GM18907 (cell line): ENCODE results near the gene AFP.

Source experiments
- ATAC-seq: cut with Tn5 transposase; IDR thresholded peaks from one replicate; pipeline ENCODE4 v1.9.1; 2021; ENCODE audit warnings: mild to moderate bottlenecking, moderate library complexity; ENCODE audit not compliant: unreplicated experiment

The AFP gene

DNA sequence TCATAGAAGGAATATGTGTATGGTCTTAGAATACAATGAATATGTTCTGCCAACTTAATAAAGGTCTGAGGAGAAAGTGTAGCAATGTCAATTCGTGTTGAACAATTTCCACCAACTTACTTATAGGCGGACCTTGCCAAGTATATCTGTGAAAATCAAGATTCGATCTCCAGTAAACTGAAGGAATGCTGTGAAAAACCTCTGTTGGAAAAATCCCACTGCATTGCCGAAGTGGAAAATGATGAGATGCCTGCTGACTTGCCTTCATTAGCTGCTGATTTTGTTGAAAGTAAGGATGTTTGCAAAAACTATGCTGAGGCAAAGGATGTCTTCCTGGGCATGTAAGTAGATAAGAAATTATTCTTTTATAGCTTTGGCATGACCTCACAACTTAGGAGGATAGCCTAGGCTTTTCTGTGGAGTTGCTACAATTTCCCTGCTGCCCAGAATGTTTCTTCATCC, 22.7 kb upstream of the AFP start:
- no peak for ATAC-seq

DNA sequence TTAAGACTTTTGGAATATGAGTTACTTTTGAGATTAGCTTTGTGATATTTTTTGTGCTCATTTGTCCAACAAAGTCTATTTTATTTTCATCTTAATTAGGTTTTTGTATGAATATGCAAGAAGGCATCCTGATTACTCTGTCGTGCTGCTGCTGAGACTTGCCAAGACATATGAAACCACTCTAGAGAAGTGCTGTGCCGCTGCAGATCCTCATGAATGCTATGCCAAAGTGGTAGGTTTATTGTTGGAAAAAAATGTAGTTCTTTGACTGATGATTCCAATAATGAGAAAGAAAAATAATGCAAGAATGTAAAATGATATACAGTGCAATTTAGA, 21.1 kb upstream of the AFP start:
- no peak for ATAC-seq

DNA sequence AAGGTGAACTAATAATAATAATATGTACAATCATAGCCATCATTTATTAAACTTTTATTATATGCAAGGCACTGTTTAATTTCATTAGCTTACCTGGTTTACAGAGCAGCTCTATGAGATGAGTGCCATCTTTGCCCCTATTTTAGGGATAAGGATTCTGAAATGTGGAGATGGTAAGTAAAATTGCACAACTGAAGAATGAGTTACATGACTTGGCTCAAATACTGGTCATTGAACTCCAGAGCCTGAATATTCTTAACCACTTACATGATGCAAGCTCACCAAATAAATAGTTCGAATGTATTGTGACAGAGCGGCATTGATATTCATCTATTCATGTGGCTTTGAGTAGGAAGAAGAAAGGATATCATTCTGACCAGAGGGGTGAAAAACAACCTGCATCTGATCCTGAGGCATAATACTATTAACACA, 20.2 kb upstream of the AFP start:
- ATAC-seq: no peak

DNA sequence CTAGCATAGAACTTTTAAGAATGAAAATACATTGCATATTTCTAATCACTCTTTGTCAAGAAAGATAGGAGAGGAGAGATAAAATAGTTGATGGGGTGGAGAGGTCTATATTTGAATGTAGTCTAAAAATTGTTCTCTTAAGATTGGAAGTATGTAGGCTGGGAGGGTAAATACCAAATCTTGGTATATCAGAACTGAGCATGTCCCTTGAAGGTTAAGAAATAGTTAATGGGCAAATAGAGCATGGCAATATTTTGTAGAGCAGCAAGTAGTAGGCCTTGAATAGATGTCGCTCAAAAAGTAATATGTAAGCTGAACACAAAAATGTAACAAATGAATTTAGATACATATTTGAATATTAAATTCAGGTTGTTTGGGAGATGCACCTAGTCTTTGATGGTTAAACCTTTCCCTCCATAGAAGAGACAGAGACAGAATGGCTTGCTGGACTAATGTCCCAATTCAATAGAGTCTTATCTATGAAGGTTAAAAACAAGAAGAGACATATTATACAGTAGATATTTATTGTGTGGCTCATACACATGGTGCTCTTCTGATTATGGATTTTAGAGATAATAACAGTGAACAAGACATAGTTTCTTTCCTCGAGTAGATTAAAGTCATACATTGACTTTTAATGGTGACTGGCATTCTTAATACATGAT, 19.5 kb upstream of the AFP start:
- no peak for ATAC-seq

DNA sequence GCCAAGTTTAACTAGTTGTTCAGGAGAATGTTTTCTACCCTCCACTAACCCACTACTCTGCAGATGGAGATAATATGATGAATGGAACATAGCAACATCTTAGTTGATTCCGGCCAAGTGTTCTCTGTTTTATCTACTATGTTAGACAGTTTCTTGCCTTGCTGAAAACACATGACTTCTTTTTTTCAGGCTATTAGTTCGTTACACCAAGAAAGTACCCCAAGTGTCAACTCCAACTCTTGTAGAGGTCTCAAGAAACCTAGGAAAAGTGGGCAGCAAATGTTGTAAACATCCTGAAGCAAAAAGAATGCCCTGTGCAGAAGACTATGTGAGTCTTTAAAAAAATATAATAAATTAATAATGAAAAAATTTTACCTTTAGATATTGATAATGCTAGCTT, 18.7 kb upstream of the AFP start:
- ATAC-seq: no peak

DNA sequence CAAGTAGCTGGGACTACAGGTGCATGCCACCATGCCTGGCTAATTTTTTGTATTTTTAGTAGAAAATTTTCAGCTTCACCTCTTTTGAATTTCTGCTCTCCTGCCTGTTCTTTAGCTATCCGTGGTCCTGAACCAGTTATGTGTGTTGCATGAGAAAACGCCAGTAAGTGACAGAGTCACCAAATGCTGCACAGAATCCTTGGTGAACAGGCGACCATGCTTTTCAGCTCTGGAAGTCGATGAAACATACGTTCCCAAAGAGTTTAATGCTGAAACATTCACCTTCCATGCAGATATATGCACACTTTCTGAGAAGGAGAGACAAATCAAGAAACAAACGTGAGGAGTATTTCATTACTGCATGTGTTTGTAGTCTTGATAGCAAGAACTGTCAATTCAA, 18.0 kb upstream of the AFP start:
- ATAC-seq: no peak

DNA sequence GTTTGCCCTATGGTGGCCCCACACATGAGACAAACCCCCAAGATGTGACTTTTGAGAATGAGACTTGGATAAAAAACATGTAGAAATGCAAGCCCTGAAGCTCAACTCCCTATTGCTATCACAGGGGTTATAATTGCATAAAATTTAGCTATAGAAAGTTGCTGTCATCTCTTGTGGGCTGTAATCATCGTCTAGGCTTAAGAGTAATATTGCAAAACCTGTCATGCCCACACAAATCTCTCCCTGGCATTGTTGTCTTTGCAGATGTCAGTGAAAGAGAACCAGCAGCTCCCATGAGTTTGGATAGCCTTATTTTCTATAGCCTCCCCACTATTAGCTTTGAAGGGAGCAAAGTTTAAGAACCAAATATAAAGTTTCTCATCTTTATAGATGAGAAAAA, 17.3 kb upstream of the AFP start:
- ATAC-seq: no peak

GRCh38 chr4:73419106-73420038, 16.6 kb upstream of the AFP start:
- no peak for ATAC-seq

DNA sequence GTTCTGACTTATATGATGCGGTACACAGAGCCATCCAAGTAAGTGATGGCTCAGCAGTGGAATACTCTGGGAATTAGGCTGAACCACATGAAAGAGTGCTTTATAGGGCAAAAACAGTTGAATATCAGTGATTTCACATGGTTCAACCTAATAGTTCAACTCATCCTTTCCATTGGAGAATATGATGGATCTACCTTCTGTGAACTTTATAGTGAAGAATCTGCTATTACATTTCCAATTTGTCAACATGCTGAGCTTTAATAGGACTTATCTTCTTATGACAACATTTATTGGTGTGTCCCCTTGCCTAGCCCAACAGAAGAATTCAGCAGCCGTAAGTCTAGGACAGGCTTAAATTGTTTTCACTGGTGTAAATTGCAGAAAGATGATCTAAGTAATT, 15.4 kb upstream of the AFP start:
- ATAC-seq: no peak

DNA sequence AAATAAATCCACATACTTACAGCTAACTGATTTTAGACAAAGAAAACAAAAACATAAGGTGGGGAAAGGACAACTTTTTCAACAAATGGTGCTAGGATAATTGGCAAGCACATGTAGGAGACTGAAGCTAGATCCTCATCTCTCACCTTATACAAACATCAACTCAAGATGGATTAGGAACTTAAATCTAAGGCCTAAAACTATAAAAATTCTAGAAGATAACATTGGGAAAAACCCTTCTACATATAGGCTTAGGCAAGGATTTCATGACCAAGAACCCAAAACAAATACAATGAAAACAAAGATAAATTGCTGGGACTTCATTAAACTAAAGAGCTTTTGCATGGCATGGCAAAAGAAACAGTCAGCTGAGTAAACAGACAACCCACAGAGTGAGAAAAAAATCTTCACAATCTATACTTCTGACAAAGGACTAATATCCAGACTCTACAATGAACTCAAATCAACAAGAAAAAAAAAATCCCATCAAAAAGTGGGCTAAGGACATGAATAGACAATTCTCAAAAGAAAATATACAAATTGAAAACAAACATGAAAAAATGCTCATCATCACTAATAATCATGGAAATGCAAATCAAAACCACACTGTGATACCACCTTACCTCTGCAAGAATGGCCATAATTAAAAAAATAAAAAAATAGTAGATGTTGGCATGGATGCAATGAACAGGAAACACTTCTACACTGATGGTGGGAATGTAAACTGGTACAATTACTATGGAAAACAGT, 14.1 kb upstream of the AFP start:
- ATAC-seq: no peak

DNA sequence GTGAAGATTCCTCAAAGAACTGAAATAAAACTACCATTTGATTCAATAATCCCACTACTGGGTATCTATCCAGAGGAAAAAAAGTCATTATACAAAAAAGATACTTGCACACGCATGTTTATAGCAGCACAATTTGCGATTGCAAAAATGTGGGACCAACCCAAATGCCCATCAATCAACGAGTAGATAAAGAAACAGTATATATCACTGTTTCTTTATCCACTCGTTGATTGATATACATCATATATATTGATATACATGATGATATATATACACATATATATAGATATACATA, 13.6 kb upstream of the AFP start:
- ATAC-seq: no peak

- ATAC-seq: no peak
Measured at GRCh38 chr4:73423184-73423583, 12.8 kb upstream of the AFP start.

DNA sequence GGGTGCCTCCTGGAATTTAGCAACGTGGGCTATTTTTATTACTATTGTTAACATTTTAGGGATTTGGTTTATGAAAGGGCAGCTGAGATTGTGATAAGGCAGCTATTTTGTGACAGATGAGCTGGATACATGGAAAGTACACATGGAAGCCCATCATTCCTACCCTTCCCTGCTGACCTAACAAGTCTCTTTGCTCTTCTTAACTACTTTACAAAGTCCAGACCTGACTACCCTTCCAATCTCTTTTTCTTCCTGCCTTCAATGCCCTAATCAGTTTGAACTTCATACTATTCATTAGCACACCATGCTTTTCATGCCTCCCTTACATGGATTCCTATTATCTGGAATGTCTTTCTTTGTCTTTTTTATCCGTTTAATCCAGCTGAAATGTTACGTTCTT, 9.4 kb upstream of the AFP start:
- ATAC-seq: no peak

DNA sequence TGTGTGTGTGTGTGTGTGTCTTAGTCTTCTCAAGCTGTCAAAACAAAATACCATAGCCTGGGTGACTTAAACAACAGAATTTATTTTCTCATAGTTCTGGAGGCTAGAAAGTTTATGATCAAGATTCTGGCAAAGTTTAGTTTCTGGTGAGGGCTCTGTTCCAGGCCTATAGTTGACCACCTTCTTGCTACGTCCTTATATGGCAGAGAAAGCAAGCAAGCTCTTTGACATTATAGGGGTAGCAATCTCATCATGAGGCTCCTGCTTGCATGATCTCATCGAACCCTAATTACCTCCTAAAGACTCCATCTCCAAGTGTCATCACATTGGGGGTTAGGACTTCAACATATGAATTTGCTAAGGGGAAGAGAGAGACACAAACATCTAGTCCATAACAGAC, 6.9 kb upstream of the AFP start:
- ATAC-seq: no peak

DNA sequence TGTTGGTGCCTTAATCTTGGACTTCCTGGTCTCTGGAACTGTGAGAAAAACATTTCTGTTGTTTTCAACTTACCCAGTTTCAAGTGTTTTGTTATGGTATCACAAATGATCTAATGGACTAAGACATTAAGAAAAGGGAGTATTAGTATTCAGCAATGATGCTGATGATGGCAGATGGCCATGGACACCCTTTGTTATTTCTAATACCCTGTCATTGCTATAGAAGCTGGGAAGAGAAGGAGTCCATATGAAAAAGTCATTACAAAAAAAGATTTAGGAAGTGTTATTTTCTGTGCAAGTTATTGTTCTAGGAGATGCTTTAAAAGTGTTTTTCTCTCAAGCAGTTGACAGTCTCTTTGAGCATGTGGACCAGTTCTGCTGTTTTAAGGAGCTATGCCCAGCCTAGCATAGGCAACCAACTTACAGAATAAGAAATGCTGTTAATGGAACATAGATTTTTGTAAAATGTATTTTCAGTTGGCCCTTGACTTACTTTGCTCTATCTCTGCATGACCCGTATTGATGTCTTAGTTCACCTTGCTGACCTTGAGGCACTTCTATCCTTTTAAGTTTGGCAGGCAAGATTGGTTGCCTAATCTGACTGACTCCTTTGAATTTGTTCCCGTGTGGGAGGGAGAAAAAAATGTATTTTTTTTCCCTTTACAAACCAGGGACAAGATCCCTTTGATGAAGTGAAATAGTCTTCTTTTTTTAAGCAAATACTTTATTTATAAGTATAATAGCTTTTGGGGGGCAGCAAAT, 6.0 kb upstream of the AFP start:
- no peak for ATAC-seq

- no peak for ATAC-seq
Measured at GRCh38 chr4:73431813-73432168, 4.2 kb upstream of the AFP start.

DNA sequence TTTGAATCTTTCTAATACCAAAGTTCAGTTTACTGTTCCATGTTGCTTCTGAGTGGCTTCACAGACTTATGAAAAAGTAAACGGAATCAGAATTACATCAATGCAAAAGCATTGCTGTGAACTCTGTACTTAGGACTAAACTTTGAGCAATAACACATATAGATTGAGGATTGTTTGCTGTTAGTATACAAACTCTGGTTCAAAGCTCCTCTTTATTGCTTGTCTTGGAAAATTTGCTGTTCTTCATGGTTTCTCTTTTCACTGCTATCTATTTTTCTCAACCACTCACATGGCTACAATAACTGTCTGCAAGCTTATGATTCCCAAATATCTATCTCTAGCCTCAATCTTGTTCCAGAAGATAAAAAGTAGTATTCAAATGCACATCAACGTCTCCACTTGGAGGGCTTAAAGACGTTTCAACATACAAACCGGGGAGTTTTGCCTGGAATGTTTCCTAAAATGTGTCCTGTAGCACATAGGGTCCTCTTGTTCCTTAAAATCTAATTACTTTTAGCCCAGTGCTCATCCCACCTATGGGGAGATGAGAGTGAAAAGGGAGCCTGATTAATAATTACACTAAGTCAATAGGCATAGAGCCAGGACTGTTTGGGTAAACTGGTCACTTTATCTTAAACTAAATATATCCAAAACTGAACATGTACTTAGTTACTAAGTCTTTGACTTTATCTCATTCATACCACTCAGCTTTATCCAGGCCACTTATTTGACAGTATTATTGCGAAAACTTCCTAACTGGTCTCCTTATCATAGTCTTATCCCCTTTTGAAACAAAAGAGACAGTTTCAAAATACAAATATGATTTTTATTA, 3.6 kb upstream of the AFP start:
- no peak for ATAC-seq

DNA sequence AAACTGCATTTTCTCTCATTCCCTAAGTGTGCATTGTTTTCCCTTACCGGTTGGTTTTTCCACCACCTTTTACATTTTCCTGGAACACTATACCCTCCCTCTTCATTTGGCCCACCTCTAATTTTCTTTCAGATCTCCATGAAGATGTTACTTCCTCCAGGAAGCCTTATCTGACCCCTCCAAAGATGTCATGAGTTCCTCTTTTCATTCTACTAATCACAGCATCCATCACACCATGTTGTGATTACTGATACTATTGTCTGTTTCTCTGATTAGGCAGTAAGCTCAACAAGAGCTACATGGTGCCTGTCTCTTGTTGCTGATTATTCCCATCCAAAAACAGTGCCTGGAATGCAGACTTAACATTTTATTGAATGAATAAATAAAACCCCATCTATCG, 2.9 kb upstream of the AFP start:
- ATAC-seq: no peak

GRCh38 chr4:73434311-73434710, 1.7 kb upstream of the AFP start:
- peak; percentile 78 for ATAC-seq
